HG03432 (cell line): ENCODE data around the gene HS6ST3.
"Not testable (repeated sequence)": the region's sequence is repeated elsewhere in the genome, so short reads cannot be mapped to it uniquely, and the experiment has no call there.

Source experiments
- ATAC-seq: cut with Tn5 transposase; IDR thresholded peaks from one replicate; pipeline ENCODE4 v1.9.1; 2021; ENCODE audit warnings: mild to moderate bottlenecking, moderate library complexity; ENCODE audit not compliant: unreplicated experiment

HS6ST3 gene

DNA sequence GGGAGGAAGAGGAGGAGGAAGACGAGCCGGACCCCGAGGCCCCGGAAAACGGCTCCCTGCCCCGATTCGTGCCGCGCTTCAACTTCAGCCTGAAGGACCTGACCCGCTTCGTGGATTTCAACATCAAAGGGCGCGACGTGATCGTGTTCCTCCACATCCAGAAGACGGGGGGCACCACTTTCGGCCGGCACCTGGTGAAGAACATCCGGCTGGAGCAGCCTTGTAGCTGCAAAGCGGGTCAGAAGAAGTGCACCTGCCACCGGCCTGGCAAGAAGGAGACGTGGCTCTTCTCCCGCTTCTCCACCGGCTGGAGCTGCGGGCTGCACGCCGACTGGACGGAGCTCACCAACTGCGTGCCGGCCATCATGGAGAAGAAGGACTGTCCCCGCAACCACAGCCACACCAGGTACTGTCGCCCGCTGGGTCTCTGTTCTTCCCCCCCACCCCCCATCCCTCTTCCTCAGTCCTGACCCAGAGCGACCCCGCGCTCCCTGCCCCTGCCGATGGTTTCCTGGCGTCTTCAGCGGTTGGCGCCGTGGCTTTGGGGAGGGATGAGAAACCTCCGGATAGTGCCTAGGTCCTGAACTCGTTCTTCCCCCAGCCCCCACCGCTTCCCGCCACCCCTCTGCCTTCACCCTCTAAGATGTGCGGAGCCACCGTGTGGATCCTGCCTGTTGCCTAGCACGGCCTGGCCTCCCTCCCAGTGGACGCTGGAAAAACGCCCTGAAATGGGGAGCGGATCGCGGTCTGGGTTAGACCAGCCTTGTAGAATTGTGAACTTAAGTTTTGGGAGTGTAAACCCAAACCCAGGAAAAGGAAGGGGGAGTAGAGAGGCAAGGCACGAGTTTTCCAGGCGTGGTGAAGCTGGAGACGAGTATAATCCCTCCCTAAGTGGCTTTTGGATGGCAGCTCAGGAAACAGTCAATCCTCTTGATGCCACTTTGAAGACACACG lies 1.5 kb downstream of the HS6ST3 start:
- no peak for ATAC-seq

DNA sequence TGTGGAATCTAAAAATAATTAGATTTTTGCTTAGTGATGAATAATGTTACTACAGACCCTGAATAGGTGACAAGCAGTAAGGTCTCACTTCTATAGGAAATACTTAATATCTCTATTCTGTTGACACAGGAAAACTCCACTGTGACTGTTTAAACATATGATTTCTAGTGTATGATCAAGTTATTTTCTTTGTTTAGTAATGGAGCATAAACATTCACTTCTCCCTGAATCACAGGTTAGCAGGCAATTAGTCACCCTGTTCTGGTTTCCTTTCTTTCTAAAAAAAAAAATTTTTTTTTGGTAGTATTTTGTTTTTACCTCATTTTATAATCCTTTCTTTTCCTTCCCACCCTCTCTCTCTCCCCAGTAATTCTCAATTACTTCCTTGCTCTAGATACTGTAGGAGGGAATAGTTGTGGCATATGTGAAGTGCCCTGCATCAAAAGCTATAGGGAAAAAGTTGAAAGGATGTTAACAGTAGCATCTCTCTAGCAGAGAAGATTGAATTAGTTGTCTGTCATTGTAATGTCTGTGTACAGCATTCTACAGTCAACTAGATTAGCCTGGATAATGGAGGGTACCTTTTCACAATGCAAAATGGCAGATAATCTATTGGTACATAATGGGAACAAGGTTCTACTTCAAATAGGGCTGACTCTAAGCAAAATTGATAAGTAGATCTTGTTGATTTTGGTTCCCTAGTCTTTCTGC lies 3.5 kb downstream of the HS6ST3 start:
- ATAC-seq: no peak

DNA sequence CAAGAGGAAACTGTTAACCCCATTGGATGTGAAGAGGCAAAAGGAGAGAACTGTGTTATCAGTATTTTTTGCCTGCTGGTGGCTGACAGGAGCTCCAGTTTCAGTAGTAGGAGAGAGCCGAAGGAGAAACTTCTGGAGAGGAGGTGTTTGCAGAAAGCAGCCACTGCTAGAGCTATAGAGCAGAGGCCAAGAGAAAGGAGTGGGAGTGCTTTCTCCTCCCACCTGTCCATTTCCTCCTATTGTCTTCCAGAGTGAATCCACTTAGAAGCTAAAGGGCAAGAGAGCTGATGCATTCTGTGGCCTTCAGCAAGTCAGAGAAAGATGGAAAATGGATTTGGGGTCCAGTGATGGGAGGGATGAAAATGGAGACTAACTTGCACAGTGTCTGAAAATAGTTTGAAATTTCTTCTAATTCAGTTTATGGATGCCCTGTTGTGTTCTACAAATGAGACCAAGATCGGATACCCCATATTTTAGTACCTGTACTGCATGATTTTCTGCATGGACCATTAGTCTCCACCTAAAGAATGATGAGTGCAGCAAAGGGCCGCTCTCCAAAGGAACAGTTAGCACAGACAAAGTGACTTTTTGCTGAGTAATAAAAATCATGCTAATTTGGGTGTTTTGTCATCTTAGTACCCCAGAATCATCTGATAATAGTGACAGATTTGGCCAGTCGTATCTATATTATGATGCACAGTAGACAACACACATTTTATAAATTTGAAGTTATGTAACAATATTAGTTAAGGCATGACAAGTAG lies 10.7 kb downstream of the HS6ST3 start:
- ATAC-seq: no peak

GRCh38 chr13:96104516-96104915 lies 14.6 kb downstream of the HS6ST3 start:
- no peak for ATAC-seq

GRCh38 chr13:96108072-96108471 lies 18.2 kb downstream of the HS6ST3 start:
- not testable (repeated sequence) for ATAC-seq

- no peak for ATAC-seq
Measured at GRCh38 chr13:96109125-96109524, 19.2 kb downstream of the HS6ST3 start.

- no peak for ATAC-seq
Measured at GRCh38 chr13:96112936-96113335, 23.0 kb downstream of the HS6ST3 start.

DNA sequence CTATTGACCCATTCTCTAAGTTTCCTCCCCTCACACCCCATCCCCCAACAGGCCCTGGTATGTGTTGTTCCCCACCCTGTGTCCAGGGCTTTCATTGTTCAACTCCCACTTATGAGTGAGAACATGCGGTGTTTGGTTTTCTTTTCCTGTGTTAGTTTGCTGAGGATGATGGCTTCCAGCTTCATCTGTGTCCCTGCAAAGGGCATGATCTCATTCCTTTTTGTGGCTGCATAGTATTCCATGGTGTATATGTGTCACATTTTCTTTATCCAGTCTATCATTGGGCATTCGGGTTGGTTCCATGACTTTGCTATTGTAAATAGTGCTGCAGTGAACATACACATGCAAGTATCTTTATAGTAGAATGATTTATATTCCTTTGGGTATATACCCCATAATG lies 25.5 kb downstream of the HS6ST3 start:
- not testable (repeated sequence) for ATAC-seq

DNA sequence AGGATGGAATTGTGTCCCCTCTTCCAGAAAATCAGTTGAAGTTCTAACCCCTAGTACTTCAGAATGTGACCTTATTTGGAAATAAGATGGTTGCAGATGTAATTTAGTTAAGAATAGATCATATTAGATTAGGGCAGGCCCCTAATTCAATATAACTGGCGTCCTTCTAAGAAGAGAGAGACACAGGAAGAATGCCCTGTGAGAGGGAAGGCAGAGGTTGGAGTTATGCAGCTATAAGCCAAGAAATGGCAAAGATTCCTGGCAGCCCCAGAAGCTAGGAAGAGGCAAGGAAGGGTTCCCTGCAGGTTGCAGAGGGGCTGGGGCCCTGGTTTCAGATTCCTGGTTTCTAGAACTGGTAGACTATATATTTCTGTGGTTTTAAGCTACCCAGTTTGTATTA lies 30.0 kb downstream of the HS6ST3 start:
- ATAC-seq: no peak

- ATAC-seq: no peak
Measured at GRCh38 chr13:96130818-96131340, 41.0 kb downstream of the HS6ST3 start.

DNA sequence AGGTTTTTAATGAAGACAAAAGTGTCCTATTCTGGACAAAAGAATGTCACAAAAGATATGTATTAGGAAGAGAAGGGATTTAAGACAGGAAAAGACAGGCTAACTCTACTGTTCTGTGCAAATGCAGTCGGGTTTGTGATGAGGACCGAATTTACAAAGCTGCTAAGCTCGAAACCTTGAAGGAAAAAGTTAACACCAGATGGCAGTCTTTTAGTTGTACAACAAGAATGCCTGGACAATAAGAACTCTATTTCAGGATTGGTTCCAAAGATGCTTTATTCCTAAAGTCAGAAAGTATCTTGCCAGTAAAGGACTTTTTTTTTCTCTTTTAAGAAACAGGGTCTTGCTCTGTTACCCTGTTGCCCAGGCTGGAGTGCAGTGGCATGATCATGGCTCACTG lies 51.1 kb downstream of the HS6ST3 start:
- no peak for ATAC-seq

GRCh38 chr13:96159725-96160124 lies 69.8 kb downstream of the HS6ST3 start:
- no peak for ATAC-seq

- ATAC-seq: no peak
Measured at GRCh38 chr13:96161141-96161540, 71.2 kb downstream of the HS6ST3 start.

DNA sequence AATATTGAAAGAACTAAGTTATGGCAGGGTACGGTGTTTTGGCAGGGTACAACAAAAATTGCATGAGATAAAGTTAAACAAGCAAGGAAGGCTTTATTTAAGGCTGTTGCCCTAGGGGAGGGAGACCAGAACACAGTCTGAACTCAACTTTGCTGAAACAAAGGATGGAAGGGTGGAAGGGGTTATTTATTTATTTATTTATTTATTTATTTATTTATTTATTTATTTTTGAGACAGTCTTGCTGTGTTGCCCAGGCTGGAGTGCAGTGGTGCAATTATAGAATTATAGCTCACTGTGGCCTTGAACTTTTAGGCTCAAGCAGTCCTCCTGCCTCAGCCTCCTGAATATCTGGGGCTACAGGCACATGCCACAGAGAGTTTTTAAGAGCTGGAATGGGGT lies 75.9 kb downstream of the HS6ST3 start:
- ATAC-seq: no peak

GRCh38 chr13:96172066-96172465 lies 82.2 kb downstream of the HS6ST3 start:
- ATAC-seq: no peak

DNA sequence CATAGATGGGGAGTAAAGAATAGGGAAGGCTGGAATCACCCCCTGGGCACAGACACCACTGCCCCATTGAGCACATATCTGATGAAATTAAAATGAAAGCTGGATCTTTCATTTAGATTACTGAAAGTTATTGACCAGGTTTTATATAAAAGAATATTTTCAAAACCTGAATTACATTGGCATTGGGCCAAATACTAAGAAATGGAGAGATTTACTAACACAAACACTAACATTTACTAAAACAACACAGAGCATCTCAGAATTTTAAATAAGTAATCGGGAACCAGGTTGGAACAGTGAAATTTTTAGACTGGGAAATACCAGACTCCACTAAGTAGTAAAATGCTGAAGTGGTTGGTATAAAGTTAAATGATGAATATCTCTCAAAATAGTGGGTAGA lies 88.9 kb downstream of the HS6ST3 start:
- ATAC-seq: no peak

GRCh38 chr13:96179309-96179708 lies 89.4 kb downstream of the HS6ST3 start:
- ATAC-seq: no peak

DNA sequence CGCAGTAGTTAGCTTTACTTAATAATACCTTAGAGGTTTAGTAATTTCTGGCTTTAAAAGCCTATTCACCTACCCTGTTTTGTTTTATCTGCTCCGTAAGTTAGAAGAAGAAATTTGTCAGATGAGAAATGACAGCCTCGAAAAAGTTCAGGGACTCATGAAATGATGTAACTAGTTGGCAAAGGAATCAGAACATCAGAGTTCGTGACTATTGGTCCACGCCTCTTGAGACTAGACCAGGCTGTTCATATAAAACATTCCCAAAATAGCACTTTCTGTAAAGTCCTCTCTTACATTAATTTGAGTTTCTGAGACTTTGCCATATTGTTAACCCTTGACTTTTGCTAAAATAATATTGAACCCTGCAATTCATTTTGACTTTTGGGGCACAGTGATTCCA lies 92.0 kb downstream of the HS6ST3 start:
- no peak for ATAC-seq

- no peak for ATAC-seq
Measured at GRCh38 chr13:96185818-96186217, 95.9 kb downstream of the HS6ST3 start.

- no peak for ATAC-seq
Measured at GRCh38 chr13:96191367-96191766, 101.5 kb downstream of the HS6ST3 start.

- ATAC-seq: no peak
Measured at GRCh38 chr13:96193728-96194310, 103.9 kb downstream of the HS6ST3 start.
